Measurements from ENCODE around the gene RAB28.

The RAB28 gene

GRCh38 chr4:13364653-13365052, 119.5 kb downstream of the RAB28 start:
- ChIA-PET POLR2A (no interaction called here), CTCF (interaction anchor here (0.7 kb wide), 1 partner anchor 20 kb away, joined by 3 read pairs; no protein-coding TSS in a partner anchor)
- no peak for TF ChIP-seq CTCF (IDR thresholded peaks at IDR 0.05; ENCODE audit: control extremely low read depth, extremely low read depth, low read depth, missing control alignments)
- no peak for DNase-seq (ENCODE audit: extremely low spot score)

- TF ChIP-seq CTCF (IDR thresholded peaks at IDR 0.05; ENCODE audit: control extremely low read depth, extremely low read depth, low read depth, missing control alignments), result no peak
- CTCF ChIA-PET, result no interaction called here
- no peak for DNase-seq (ENCODE audit: extremely low spot score)
- POLR2A ChIA-PET, result no interaction called here
These were observed 120.0 kb downstream of the RAB28 start for GRCh38 chr4:13364172-13364571.

- TF ChIP-seq CTCF (IDR thresholded peaks at IDR 0.05; ENCODE audit: control extremely low read depth, extremely low read depth, low read depth, missing control alignments), result no peak
- DNase-seq (ENCODE audit: extremely low spot score), result no peak
- CTCF ChIA-PET, result no interaction called here
- POLR2A ChIA-PET, result no interaction called here
These were observed 124.3 kb downstream of the RAB28 start for GRCh38 chr4:13359809-13360208.

GRCh38 chr4:13355111-13355880, 128.8 kb downstream of the RAB28 start:
- no peak for DNase-seq (ENCODE audit: extremely low spot score)
- ChIA-PET CTCF (interaction anchor here (0.7 to 0.8 kb wide), 2 partner anchors 10 to 11 kb away, joined by 3 read pairs; no protein-coding TSS in a partner anchor), POLR2A (no interaction called here)
- TF ChIP-seq CTCF (IDR thresholded peaks at IDR 0.05; ENCODE audit: control extremely low read depth, extremely low read depth, low read depth, missing control alignments), result no peak

- TF ChIP-seq CTCF (IDR thresholded peaks at IDR 0.05; ENCODE audit: control extremely low read depth, extremely low read depth, low read depth, missing control alignments), result no peak
- POLR2A ChIA-PET, result no interaction called here
- CTCF ChIA-PET, result interaction anchor here (1.1 kb wide), 2 partner anchors 10 to 18 kb away, joined by 4 to 5 read pairs; no protein-coding TSS in a partner anchor
- DNase-seq (ENCODE audit: extremely low spot score), result no peak
These were observed 135.0 kb downstream of the RAB28 start for GRCh38 chr4:13349096-13349495.

GRCh38 chr4:13348216-13348615, 135.9 kb downstream of the RAB28 start:
- no peak for TF ChIP-seq CTCF (IDR thresholded peaks at IDR 0.05; ENCODE audit: control extremely low read depth, extremely low read depth, low read depth, missing control alignments)
- DNase-seq (ENCODE audit: extremely low spot score), result no peak
- POLR2A ChIA-PET, result no interaction called here
- CTCF ChIA-PET, result no interaction called here

Data from GM10248 (cell line).